GM06990 (cell line): ENCODE measurements around the gene KLHL17.

Source experiments
- DNase-seq: peaks from one replicate; pipeline ENCODE4 v3.0.0-alpha.2; 2011; ENCODE audit not compliant: insufficient read length; ENCODE audit errors: extremely low read depth
- H3K27me3 ChIP-seq: replicated peaks from 2 replicates; pipeline ENCODE4 v1.6.0; 2011; ENCODE audit warnings: low read length; ENCODE audit not compliant: control insufficient read depth, insufficient read depth
- H3K36me3 ChIP-seq: 2 replicates; pipeline ENCODE4 v1.5.1; 2011; ENCODE audit warnings: low read length; ENCODE audit not compliant: control insufficient read depth, insufficient read depth
- H3K4me3 ChIP-seq: replicated peaks from 2 replicates; pipeline ENCODE4 v1.5.1; 2011; ENCODE audit warnings: low read depth, mild to moderate bottlenecking, control low read depth, low read length
- CTCF ChIP-seq: IDR thresholded peaks from 2 replicates; pipeline ENCODE4 v1.5.1; 2011; ENCODE audit warnings: low read length, control low read depth, mild to moderate bottlenecking, inconsistent platforms; ENCODE audit not compliant: insufficient read depth, poor library complexity, severe bottlenecking

KLHL17 gene

GRCh38 chr1:971751-972506 is 11.5 kb downstream of the KLHL17 start:
- Histone ChIP-seq H3K36me3 (no peaks in the 10 kb centered on the region), H3K4me3 (no peak overlapping the region), H3K27me3 (no peaks in the 10 kb centered on the region; the same call in 1 of the 2 replicates)
- TF ChIP-seq CTCF, result no peak
- no peak for DNase-seq

- H3K36me3 ChIP-seq, result no peaks in the 10 kb centered on the region
Observed at GRCh38 chr1:972726-973458, 12.5 kb downstream of the KLHL17 start.

GRCh38 chr1:973459-974292 is 13.3 kb downstream of the KLHL17 start:
- H3K36me3 ChIP-seq, result no peaks in the 10 kb centered on the region
- no peaks in the 10 kb centered on the region; the same call in 1 of the 2 replicates for H3K27me3 ChIP-seq
- no peak overlapping the region for H3K4me3 ChIP-seq
- no peak for DNase-seq
- no peak for TF ChIP-seq CTCF

More at GRCh38 chr1:972726-973458, 12.5 kb downstream of the KLHL17 start:
- Histone ChIP-seq H3K4me3 (no peak overlapping the region), H3K27me3 (no peaks in the 10 kb centered on the region; the same call in 1 of the 2 replicates)
- TF ChIP-seq CTCF, result no peak
- DNase-seq, result no peak

DNA sequence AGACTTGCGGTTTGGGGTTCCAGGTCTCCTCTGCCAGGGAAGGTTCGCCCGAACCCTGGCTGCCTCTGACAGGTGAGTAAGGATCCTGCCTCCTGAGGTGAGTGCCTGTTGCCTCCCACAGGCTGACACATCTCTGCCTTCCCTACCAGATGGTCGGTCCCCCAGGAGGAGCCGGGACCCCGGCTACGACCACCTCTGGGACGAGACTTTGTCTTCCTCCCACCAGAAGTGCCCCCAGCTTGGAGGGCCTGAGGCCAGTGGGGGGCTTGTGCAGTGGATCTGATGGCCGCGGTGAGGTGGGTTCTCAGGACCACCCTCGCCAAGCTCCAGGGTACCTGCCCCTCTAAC is 13.9 kb downstream of the KLHL17 start:
- Histone ChIP-seq H3K27me3 (no peaks in the 10 kb centered on the region; the same call in 1 of the 2 replicates), H3K36me3 (no peaks in the 10 kb centered on the region), H3K4me3 (no peak overlapping the region)
- no peak for DNase-seq
- TF ChIP-seq CTCF, result no peak

DNA sequence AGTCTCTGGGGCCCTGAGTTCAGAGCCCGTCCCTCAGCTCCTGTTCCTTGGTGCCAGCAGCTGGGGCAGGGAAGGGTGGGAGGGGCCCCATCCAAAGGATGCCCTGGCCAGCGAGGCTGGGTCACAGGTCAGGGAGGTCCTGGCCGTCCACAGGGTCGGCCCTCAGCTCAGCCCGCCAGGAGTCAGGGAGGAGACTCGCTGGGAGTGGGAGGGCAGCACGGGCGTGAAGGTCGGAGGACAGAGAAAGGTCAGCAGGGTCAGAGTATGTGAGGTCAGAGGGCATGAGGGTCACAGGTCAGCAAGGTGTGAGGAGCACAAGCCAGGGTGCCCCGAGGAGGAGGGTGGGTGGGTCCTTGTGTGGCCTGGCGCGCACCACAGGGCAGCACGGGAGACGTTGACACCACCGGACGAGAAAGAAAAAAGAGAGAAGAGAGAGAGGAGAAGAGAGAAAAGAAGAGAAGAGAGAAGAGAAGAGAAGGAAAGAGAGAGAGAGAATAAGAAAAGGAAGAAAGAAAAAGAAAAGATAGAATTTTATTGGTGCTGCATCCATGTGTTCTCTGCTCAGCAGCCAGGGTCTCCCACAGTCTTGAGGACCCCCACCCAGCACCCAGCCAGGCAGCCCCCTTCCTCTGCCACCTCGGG is 14.4 kb downstream of the KLHL17 start:
- Histone ChIP-seq H3K4me3 (no peak overlapping the region), H3K27me3 (no peaks in the 10 kb centered on the region; the same call in 1 of the 2 replicates), H3K36me3 (no peaks in the 10 kb centered on the region)
- no peak for DNase-seq
- TF ChIP-seq CTCF, result no peak
